Measurements from ENCODE around the gene FGD2.
"Not testable (repeated sequence)": the region's sequence is repeated elsewhere in the genome, so short reads cannot be mapped to it uniquely, and the experiment has no call there.

FGD2 gene

GRCh38 chr6:37047689-37048402 is 42.4 kb downstream of the FGD2 start:
- DNase-seq, result no peak

- no peak for DNase-seq
These were observed 43.0 kb downstream of the FGD2 start for GRCh38 chr6:37048403-37048850.

- DNase-seq, result no peak
These were observed 43.6 kb downstream of the FGD2 start for GRCh38 chr6:37048851-37049757.

GRCh38 chr6:37049758-37050044 is 44.2 kb downstream of the FGD2 start:
- no peak for DNase-seq

GRCh38 chr6:37050045-37050853 is 44.8 kb downstream of the FGD2 start:
- no peak for DNase-seq

- DNase-seq, result no peak
These were observed 45.3 kb downstream of the FGD2 start for GRCh38 chr6:37050854-37051137.

- peak; percentile 45 for DNase-seq
These were observed 45.9 kb downstream of the FGD2 start for GRCh38 chr6:37051138-37052026.

GRCh38 chr6:37052027-37052628 is 46.7 kb downstream of the FGD2 start:
- DNase-seq, result no peak

GRCh38 chr6:37053683-37054082 is 48.2 kb downstream of the FGD2 start:
- DNase-seq, result no peak

- no peak for DNase-seq
These were observed 48.7 kb downstream of the FGD2 start for GRCh38 chr6:37054171-37054570.

- DNase-seq, result no peak
These were observed 49.1 kb downstream of the FGD2 start for GRCh38 chr6:37054580-37054979.

GRCh38 chr6:37056112-37056403 is 50.6 kb downstream of the FGD2 start:
- no peak for DNase-seq

GRCh38 chr6:37056439-37057127 is 51.1 kb downstream of the FGD2 start:
- no peak for DNase-seq

GRCh38 chr6:37057128-37057471 is 51.6 kb downstream of the FGD2 start:
- no peak for DNase-seq

- DNase-seq, result no peak
These were observed 52.2 kb downstream of the FGD2 start for GRCh38 chr6:37057678-37058077.

- no peak for DNase-seq
These were observed 52.7 kb downstream of the FGD2 start for GRCh38 chr6:37058084-37058586.

- not testable (repeated sequence) for DNase-seq
These were observed 53.5 kb downstream of the FGD2 start for GRCh38 chr6:37058984-37059343.

- DNase-seq, result no peak
These were observed 54.1 kb downstream of the FGD2 start for GRCh38 chr6:37059344-37060194.

- no peak for DNase-seq
These were observed 54.7 kb downstream of the FGD2 start for GRCh38 chr6:37060195-37060559.

- DNase-seq, result no peak
These were observed 55.8 kb downstream of the FGD2 start for GRCh38 chr6:37061157-37061804.
